ENCODE measurements around the gene ALAS1.

The ALAS1 gene

DNA sequence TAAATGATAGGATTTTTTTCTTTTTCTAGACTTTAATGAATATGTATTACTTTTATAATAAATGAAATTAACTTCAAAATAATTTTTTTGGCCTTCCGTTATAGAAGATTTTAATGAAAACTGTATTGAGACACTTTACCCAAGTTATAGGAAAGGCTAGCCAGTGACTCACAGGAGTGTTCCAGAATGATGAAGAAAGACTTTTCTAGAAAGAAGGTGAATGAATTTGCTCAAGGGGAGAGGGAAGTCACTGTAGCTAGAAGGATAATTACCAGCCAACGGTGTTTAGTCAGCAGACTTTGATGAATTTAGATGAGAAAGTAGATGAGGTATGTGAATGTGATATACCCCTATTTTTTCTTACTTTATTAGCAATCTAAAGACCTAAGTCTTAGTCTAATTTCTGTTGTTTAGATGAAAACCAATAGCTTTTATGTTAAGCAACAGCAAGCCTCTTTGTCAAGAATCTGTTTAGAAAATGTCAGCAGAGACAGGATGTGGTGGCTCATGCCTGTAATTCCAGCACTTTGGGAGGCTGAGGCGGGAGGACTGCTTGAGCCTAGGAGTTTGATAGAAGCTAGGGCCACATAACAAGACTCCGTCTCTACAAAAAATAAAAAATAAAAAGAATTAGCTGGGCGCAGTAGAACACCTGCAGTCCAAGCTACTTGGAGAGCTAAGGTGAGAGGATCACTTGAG lies 3.2 kb downstream of the ALAS1 start (continued):
- TF ChIP-seq, protein P1, sequence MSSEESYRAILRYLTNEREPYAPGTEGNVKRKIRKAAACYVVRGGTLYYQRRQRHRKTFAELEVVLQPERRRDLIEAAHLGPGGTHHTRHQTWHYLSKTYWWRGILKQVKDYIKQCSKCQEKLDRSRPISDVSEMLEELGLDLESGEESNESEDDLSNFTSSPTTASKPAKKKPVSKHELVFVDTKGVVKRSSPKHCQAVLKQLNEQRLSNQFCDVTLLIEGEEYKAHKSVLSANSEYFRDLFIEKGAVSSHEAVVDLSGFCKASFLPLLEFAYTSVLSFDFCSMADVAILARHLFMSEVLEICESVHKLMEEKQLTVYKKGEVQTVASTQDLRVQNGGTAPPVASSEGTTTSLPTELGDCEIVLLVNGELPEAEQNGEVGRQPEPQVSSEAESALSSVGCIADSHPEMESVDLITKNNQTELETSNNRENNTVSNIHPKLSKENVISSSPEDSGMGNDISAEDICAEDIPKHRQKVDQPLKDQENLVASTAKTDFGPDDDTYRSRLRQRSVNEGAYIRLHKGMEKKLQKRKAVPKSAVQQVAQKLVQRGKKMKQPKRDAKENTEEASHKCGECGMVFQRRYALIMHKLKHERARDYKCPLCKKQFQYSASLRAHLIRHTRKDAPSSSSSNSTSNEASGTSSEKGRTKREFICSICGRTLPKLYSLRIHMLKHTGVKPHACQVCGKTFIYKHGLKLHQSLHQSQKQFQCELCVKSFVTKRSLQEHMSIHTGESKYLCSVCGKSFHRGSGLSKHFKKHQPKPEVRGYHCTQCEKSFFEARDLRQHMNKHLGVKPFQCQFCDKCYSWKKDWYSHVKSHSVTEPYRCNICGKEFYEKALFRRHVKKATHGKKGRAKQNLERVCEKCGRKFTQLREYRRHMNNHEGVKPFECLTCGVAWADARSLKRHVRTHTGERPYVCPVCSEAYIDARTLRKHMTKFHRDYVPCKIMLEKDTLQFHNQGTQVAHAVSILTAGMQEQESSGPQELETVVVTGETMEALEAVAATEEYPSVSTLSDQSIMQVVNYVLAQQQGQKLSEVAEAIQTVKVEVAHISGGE (tag by site-specific recombination; conservative IDR thresholded peaks at IDR 0.05; ENCODE audit: low read depth) = no peak
- TF ChIP-seq, protein P2, sequence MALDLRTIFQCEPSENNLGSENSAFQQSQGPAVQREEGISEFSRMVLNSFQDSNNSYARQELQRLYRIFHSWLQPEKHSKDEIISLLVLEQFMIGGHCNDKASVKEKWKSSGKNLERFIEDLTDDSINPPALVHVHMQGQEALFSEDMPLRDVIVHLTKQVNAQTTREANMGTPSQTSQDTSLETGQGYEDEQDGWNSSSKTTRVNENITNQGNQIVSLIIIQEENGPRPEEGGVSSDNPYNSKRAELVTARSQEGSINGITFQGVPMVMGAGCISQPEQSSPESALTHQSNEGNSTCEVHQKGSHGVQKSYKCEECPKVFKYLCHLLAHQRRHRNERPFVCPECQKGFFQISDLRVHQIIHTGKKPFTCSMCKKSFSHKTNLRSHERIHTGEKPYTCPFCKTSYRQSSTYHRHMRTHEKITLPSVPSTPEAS (tag by site-specific recombination; IDR thresholded peaks at IDR 0.05) = no peak
- no peak for TF ChIP-seq ZNF114 (tag by site-specific recombination; IDR thresholded peaks at IDR 0.05)
- no peak for TF ChIP-seq ZNF223 (tag by site-specific recombination; IDR thresholded peaks at IDR 0.05)
- TF ChIP-seq ZNF837 (tag by site-specific recombination; IDR thresholded peaks at IDR 0.05) = no peak

DNA sequence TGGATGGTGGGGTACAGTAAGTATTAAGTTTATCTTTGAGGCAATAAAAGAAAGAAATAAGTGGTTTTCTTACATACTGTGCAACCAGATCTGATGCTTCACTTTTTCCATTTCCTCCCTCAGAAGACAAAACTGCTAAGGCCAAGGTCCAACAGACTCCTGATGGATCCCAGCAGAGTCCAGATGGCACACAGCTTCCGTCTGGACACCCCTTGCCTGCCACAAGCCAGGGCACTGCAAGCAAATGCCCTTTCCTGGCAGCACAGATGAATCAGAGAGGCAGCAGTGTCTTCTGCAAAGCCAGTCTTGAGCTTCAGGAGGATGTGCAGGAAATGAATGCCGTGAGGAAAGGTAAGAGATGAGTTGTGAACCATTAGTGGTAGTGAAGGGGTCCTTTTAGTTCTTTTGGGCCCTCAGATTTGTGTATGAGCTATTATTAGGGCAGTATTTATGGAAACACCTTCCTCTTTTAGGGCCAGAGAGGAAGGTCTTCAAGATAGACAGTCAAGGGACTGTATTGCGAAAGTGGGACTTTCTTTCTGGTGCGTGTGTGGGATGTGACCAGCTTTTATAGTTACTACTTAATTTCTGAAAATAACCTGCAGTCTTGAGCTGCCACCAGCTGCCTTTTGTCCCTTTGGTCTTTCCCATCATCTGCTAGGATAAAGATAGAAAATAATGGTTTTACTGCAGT lies 4.6 kb downstream of the ALAS1 start:
- peaks cover 39 to 82% of the 10 kb centered on the region in 2 experiments; a peak in 2 of 3 replicates for H3K36me3 ChIP-seq (ENCODE audit: control insufficient read depth in 2 of 2, insufficient read depth in 1 of 2, low read length in 2 of 2)
- H3K9me3 ChIP-seq (ENCODE audit: control insufficient read depth, insufficient read depth, low read depth, low read length) = no peaks in the 10 kb centered on the region
- no peak for TF ChIP-seq ZNF677 (tag by site-specific recombination; IDR thresholded peaks at IDR 0.05)
- TF ChIP-seq, protein P3, sequence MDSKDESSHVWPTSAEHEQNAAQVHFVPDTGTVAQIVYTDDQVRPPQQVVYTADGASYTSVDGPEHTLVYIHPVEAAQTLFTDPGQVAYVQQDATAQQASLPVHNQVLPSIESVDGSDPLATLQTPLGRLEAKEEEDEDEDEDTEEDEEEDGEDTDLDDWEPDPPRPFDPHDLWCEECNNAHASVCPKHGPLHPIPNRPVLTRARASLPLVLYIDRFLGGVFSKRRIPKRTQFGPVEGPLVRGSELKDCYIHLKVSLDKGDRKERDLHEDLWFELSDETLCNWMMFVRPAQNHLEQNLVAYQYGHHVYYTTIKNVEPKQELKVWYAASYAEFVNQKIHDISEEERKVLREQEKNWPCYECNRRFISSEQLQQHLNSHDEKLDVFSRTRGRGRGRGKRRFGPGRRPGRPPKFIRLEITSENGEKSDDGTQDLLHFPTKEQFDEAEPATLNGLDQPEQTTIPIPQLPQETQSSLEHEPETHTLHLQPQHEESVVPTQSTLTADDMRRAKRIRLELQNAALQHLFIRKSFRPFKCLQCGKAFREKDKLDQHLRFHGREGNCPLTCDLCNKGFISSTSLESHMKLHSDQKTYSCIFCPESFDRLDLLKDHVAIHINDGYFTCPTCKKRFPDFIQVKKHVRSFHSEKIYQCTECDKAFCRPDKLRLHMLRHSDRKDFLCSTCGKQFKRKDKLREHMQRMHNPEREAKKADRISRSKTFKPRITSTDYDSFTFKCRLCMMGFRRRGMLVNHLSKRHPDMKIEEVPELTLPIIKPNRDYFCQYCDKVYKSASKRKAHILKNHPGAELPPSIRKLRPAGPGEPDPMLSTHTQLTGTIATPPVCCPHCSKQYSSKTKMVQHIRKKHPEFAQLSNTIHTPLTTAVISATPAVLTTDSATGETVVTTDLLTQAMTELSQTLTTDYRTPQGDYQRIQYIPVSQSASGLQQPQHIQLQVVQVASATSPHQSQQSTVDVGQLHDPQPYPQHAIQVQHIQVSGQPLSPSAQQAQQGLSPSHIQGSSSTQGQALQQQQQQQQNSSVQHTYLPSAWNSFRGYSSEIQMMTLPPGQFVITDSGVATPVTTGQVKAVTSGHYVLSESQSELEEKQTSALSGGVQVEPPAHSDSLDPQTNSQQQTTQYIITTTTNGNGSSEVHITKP (tag by site-specific recombination; IDR thresholded peaks at IDR 0.05) = no peak
- TF ChIP-seq ZNF350 (tag by site-specific recombination; IDR thresholded peaks at IDR 0.05) = no peak
- no peak for TF ChIP-seq ZBTB8A (tag by site-specific recombination; IDR thresholded peaks at IDR 0.05)
- no peak for TF ChIP-seq ZNF2 (tag by site-specific recombination; IDR thresholded peaks at IDR 0.05)
- TF ChIP-seq, protein P4, sequence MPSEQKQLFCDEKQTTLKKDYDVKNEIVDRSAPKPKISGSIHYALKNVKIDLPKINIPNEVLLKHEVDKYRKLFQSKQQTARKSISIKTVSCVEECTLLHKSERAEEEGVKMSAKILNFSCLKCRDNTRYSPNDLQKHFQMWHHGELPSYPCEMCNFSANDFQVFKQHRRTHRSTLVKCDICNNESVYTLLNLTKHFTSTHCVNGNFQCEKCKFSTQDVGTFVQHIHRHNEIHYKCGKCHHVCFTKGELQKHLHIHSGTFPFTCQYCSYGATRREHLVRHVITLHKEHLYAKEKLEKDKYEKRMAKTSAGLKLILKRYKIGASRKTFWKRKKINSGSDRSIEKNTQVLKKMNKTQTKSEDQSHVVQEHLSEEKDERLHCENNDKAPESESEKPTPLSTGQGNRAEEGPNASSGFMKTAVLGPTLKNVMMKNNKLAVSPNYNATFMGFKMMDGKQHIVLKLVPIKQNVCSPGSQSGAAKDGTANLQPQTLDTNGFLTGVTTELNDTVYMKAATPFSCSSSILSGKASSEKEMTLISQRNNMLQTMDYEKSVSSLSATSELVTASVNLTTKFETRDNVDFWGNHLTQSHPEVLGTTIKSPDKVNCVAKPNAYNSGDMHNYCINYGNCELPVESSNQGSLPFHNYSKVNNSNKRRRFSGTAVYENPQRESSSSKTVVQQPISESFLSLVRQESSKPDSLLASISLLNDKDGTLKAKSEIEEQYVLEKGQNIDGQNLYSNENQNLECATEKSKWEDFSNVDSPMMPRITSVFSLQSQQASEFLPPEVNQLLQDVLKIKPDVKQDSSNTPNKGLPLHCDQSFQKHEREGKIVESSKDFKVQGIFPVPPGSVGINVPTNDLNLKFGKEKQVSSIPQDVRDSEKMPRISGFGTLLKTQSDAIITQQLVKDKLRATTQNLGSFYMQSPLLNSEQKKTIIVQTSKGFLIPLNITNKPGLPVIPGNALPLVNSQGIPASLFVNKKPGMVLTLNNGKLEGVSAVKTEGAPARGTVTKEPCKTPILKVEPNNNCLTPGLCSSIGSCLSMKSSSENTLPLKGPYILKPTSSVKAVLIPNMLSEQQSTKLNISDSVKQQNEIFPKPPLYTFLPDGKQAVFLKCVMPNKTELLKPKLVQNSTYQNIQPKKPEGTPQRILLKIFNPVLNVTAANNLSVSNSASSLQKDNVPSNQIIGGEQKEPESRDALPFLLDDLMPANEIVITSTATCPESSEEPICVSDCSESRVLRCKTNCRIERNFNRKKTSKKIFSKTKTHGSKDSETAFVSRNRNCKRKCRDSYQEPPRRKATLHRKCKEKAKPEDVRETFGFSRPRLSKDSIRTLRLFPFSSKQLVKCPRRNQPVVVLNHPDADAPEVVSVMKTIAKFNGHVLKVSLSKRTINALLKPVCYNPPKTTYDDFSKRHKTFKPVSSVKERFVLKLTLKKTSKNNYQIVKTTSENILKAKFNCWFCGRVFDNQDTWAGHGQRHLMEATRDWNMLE (tag by site-specific recombination; conservative IDR thresholded peaks at IDR 0.05; ENCODE audit: low read depth) = no peak
- TF ChIP-seq OSR2 (tag by site-specific recombination; IDR thresholded peaks at IDR 0.05) = no peak
- no peak for TF ChIP-seq ZBTB20 (tag by site-specific recombination; IDR thresholded peaks at IDR 0.05)
- no peak for TF ChIP-seq ZNF670 (tag by site-specific recombination; IDR thresholded peaks at IDR 0.05; ENCODE audit: low read depth)
- no peak for TF ChIP-seq ZNF24 (tag by site-specific recombination; IDR thresholded peaks at IDR 0.05)
- no peak for TF ChIP-seq ZNF664 (tag by site-specific recombination; IDR thresholded peaks at IDR 0.05)
- TF ChIP-seq ZNF121 (tag by site-specific recombination; IDR thresholded peaks at IDR 0.05) = no peak
- TF ChIP-seq GLIS1 (tag by site-specific recombination; IDR thresholded peaks at IDR 0.05) = no peak
- no peak for TF ChIP-seq ZNF837 (tag by site-specific recombination; IDR thresholded peaks at IDR 0.05)
- no peak for TF ChIP-seq ZNF184 (tag by site-specific recombination; IDR thresholded peaks at IDR 0.05)
- TF ChIP-seq ZNF174 (tag by site-specific recombination; IDR thresholded peaks at IDR 0.05) = no peak
- ChIA-PET CTCF (interaction anchor here (0.7 to 2.1 kb wide), 3 partner anchors 18 to 58 kb away, joined by 3 to 11 read pairs (median 3); no protein-coding TSS in a partner anchor), POLR2A (no interaction called here)
- no peaks in the 10 kb centered on the region for H3K4me1 ChIP-seq (ENCODE audit: control insufficient read depth, insufficient read depth, low read length)
- no peak overlapping the region for H3K4me3 ChIP-seq (ENCODE audit: low read depth, low read length)
- no peak overlapping the region for H3K27ac ChIP-seq (ENCODE audit: extremely low read depth, low read depth, low read length)
